CD4-positive, alpha-beta T cell treated with Interleukin-10 for 1 hour (primary cell): ENCODE data around the gene TNNT3.
"Not testable (repeated sequence)": the region's sequence is repeated elsewhere in the genome, so short reads cannot be mapped to it uniquely, and the experiment has no call there.

Source experiments
- DNase-seq: peaks from one replicate; pipeline ENCODE4 v3.0.0-alpha.2; 2020

Gene TNNT3

DNA sequence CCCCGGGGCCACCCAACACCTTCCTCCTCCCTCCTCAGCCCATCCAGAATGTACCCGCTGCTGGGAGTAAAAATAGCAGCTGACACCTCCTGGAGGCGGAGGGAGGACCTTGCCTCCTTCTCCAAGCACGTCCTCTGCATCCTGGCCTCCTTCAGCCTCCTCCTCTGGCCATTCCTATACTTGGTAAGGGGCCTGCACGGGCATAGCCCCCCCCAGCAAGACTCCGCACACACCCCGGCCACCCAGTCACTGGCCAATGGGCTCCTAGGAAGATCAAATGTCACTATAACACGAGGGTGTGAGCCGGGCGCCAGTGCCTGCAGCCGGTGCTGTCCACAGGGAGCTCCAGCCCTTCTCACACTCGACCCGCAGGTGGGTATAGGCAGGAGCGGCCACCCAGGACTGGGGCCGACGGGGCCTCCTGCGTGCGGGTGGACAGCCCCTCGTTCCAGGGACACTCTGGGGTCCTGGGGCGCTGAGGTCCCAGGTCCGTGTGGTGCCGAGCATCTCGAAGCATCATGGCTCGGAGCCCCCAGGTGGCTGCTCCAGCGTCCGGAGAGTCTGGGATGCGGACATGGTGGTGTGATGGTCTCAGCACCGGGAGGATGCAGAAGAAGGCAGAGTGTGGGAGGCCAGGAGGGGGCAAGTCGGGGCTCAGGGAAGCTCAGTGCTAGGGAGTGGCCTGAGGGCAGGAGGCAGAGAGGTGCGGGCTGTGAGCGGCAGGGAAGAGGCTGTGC, at the start of gene TNNT3:
Gene TNNT3, plus strand, starts transcription at position 313 of the 737 bp plus-strand sequence. CDS start 3,172 bp downstream, outside the sequence.
- DNase-seq, result no peak

GRCh38 chr11:1870326-1870696, 49.2 kb upstream of the TNNT3 start:
- DNase-seq, result no peak

DNA sequence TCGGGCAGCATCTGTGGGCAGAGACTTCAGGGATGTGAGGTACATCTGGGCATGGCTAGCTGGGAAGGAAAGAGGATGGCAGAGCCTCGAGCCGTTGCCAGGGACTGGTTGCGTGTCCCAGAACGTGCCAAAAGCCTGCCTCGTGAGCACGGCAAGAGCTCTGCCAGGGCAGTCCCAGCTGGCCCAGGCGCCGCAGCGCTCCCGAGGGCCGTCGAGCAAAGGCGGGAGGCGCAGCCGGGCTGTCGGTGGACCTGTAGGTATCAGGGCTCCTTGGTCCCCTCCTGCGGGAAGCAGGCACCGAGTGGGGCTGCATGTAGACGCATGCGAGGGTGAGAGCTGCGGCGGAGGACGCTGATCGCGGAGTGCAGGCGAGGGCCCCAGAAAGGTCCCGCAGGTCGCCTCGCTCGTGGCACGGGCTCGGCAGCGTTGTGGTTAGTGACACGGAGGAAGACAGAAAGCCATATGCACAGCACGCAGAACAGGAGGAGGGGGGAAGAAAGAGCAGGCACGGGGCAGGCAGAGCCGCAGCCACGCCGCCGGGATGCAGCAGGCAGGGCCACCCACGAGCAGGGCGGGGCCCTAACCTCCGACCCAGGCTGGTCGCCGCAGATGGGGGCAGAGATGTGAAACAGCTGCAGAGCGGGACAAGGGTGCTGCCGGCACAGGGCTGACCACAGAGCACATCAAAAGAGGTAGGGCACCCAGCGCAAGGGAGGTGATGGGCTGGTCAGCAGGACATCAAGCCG, 48.6 kb upstream of the TNNT3 start:
- DNase-seq, result peak; percentile 59

DNA sequence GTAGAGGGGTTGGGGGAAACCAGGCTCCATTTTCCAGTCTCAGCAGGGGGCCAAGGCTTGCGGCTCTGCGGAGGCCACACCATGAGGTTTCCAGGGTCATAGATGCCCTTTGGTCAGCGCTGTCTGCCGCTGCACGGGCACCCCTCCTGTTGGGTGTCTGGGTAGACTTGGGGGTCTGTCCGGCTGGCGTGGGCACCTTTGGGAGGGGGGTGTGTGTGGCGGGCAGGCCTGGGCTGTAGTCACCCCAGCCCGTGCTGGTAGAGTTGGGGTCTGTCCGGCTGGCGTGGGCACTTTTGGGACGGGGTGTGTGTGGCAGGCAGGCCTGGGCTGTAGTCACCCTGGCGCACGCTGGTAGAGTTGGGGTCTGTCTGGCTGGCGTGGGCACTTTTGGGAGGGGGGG, 48.0 kb upstream of the TNNT3 start:
- no peak for DNase-seq

DNA sequence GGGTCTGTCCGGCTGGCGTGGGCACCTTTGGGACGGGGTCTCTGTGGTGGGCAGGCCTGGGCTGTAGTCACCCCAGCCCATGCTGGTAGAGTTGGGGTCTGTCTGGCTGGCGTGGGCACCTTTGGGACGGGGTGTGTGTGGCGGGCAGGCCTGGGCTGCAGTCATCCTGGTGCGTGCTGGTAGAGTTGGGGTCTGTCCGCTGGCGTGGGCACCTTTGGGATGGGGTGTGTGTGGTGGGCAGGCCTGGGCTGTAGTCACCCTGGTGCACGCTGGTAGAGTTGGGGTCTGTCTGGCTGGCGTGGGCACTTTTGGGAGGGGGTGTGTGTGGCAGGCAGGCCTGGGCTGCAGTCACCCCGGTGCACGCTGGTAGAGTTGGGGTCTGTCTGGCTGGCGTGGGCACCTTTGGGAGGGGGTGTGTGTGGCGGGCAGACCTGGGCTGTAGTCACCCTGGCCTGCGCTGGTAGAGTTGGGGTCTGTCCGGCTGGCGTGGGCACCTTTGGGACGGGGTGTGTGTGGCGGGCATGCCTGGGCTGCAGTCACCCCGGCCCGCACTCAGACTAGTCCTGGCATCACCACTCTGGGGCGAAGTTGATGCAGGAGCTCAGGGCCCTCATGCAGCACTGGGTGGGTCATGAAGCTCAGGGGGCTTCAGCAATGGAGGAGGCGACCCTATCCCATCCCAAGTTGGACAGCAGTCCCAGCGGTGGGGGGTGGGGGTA, 47.1 kb upstream of the TNNT3 start:
- DNase-seq, result no peak

- no peak for DNase-seq
These were observed 46.3 kb upstream of the TNNT3 start for GRCh38 chr11:1873048-1873812.

DNA sequence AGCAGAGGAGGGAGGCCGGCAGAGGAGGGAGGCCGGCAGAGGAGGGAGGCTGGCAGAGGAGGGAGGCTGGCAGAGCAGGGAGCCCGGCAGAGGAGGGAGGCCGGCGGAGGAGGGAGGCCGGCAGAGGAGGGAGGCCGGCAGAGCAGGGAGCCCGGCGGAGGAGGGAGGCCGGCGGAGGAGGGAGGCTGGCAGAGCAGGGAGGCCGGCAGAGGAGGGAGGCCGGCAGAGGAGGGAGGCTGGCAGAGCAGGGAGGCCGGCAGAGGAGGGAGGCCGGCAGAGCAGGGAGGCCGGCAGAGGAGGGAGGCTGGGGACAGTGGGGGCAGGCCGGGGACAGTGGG, 45.7 kb upstream of the TNNT3 start:
- DNase-seq, result not testable (repeated sequence)

DNA sequence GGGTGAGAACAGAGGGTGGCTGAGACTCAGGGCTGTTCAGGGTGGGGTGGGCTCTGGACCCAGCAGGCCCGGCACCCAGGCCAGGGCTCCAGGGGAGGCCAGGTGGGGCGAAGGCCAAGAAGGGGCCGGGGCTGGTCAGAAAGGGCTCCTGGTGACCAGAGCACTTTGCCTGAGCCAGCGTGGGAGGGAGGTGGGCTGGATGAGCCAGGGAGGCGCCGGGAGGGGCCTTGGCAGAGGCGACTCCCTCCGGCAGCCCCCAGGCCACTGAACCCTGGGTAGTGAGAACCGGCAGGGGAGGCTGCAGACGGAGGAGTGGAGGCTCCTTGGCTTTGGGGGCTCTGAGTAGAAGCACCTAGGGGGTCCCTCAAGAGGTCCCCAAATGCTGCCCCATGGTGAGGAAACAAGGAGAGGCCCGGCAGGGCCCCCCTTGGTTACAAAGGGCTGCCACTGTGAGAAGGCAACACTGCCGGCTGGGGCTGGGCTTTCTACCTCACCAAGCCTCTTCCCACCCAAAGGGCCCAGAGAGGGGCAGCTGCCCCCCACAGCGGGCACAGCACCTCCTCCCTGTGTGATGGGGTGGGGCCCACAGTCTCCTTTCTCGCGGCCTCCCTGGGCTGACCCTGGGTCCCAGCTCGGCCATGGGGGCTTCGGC, 44.9 kb upstream of the TNNT3 start:
- not testable (repeated sequence) for DNase-seq

DNA sequence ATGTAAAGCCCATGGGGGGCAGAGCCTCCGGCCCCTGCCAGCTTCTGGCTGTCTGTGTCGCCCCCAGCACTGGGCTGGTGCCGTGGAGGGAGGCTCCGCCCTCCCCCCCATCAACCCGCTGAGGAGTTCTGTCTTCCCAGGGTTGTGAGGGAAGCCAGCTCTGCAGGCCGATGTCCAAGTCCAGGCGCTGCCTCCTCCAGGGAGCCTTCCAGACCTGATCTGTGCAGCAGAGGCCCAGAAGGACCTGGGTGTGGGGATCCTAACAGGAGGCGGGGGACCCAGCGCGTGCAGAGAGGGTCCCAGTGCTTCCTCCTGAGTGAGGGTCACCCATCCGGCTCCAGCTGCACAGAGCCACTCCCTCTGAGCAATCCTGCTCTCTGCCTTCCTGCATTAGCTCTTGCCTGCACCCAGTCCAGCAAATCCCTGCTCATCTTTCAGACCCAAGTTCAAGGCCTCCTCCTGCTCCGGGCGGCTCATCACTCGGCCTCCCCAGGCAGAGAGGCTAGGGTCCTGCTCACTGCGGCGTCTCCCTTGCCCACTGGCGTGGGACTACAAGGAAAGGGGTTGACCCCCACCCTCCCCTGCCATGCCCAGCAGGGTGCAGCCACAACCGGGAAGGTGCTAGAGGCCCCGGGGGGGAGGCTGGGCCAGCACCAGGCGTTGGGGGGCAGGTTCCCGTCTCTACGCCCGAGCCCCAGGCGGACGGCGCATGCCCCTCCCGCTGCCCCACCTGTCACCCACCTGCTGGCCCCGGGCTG, 44.2 kb upstream of the TNNT3 start:
- no peak for DNase-seq

DNA sequence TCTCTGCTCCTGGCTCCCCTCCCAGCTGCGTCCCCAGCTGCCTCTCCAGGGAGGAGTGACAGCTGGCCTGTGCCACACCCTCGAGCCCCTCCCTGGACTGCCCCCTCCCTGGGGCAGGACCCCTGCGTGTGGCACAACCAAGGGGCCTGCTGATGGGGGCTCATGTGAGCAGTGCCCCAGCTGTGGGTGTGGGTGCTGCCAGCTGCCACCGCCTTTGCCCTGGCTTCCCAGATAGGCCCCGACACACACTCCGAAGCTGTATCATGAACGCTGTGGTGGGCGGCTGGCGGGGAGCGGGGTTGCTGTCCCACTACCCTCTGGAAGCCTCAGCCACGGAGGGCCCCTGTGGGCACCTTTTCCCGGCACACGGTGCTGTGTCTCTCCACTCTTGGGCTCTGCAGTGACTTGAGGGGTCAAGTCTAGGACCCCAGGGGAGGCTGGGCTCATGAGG, 43.6 kb upstream of the TNNT3 start:
- DNase-seq, result not testable (repeated sequence)

DNA sequence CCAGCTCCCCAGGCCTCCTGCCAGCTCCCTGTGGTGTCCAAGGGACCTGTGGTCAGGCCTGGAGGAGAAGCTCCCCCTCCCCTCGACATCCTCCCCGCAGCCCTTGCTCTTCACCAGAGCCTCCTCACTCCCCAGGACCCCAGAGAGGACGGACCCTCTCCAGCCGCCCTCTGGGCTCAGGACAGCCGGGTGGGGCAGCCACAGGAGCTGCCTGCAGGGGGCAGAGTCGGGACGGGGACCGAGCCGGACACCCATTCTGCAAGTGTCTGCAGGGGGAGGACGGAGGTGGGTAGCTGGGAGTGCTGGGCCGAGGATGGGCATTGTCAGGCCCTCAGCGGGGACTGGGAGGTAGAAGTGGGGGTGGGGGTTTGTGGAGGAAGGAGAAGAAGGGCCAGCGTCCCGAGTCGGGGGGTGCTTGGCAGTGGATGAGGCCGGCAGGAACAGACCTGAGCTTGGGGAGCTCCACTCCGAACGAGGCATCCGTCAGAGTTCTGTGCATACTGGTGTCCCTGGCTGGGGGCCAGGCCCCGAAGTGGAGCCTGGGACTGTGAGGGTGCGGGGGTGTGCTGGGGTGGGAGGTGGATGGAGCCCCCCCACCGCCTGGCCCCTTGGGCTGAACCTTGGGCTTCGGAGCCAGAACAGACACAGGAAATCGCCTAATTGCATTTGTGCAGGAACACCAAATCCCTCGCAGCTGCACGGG, 43.0 kb upstream of the TNNT3 start:
- no peak for DNase-seq

DNA sequence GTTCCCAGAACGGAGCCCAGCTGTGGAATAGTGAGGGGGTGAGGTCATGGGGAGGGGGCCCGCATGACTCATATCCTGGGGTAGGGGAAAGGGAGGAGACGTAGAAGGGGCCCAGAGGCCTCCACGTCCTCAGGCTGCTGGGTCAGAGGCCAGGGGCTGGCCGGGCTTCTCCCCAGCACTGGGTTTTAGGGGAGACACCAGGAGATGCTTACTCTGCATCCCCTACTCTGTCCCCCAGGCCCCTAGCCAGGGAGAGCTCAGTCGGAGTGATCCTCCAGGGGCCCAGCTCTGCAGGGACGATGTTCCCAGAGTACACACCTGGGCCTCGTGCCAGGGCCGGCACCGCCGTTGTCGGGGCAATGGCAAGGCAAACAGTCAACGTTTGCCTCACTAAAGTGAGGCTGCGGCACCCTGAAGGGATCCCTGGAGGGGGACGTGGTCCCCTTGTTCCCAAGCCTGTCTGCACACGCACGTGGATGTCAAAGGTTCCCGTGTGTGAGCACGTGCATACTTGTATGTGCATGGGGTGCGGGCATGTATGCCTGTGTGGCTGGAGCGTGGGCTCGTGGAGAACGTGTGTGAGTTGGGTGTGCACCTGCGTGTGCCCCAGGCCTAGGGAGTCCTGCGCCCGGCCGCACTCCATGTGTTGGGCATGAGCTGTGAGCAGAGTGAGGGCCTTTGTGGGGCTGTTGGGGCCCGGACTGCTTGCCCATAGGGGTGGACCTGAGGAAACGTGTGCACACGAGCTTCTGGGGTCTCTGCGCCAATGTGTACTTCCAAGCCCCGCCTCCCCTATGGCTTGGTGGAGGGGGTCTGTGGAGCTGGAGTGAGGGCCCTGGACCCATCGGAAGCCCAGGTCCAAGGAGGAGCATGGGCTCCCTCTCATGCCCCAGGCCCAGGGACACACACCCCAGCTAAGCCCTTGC, 42.0 kb upstream of the TNNT3 start:
- DNase-seq, result no peak

GRCh38 chr11:1878137-1879031, 41.1 kb upstream of the TNNT3 start:
- no peak for DNase-seq

- no peak for DNase-seq
These were observed 40.1 kb upstream of the TNNT3 start for GRCh38 chr11:1879342-1879940.

DNA sequence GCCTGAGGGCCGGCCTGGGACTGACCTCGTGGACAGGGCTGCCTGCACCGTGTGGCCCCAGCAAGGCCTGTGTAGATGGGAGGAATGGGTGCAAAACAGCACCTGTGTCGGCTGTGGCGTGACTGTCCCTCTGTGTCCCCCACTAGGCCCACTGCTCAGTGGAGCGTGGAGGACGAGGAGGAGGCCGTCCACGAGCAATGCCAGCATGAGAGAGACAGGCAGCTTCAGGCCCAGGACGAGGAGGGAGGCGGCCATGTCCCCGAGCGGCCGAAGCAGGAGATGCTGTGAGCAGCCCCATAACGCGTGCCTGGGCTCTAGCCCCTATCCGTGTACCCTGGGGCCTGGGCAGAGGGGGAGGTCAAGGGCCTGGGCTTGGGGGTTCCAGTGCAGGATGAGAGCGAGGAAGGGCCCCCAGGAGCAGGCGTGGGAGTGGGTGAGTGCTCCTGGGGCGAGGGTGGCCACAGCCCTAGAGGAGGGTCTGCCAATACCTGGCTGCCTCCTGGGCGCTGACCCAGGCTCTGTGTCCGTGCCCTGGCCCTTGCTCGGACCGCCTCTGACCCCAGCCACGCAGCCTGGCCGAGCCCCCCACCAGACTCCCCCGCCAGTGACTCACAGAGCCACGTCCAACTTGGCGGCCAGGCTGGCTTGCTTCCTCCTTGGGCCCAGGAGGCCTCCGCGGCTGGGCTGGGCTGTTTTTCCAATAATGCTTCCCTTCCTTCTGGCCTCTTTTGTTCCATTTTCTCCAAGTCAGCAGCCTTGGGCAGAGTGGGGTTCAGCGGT, 39.4 kb upstream of the TNNT3 start:
- no peak for DNase-seq

DNA sequence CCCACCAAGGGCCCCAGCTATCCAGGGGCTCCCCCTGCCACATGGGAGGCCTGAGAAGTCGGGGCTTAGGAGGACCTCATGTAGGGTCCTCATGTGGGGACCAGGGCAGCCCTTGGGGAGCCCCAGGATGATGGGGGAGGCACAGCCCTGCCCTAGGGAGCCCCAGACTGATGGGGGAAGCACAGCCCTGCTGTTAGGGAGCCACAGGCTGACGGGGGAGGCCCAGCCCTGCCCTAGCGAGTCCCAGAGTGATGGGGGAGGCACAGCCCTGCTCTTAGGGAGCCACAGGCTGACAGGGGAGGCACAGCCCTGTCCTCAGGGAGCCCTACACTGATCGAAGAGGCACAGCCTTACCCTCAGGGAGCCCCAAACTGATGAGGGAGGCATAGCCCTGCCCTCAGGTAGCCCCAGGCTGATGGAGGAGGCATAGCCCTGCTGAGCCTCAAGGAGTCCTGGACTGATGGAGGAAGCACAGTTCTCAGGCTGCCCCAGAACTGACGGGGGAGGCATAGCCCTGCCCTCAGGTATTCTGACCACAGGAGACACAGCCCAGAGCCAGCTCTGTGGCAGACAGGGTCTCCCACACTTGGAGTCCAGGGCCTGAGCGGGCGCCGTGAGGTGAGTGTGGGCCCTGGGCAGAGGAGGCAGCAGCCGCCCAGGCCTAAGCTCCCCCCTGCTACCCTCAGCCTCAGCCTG, 38.6 kb upstream of the TNNT3 start:
- no peak for DNase-seq
